GM23338 (cell line): ENCODE results near the gene DUS4L.

Experiments
- CTCF ChIP-seq, 2 experiments: fragments of 200-600 bp in 1 of 2; sonication (generic) in 1 of 2; conservative IDR thresholded peaks; 2 replicates each; pipeline versions ENCODE4 v1.5.1 to v1.6.1; 2016 to 2017; ENCODE audit warnings: antibody characterized with exemption in 2 of 2, low read depth in 2 of 2, mild to moderate bottlenecking in 2 of 2, moderate library complexity in 1 of 2
- EZH2 ChIP-seq: fragments of 200-600 bp; sonication (generic); IDR thresholded peaks from one replicate; pipeline ENCODE4 v1.8.0; 2017; ENCODE audit warnings: antibody characterized with exemption, mild to moderate bottlenecking, low read depth; ENCODE audit not compliant: unreplicated experiment
- JUNB ChIP-seq: IDR thresholded peaks from one replicate; pipeline ENCODE4 v1.6.1; 2016; ENCODE audit warnings: antibody characterized with exemption; ENCODE audit not compliant: unreplicated experiment

GRCh38 chr7:107597953-107598352 lies 34.2 kb downstream of the DUS4L start:
- no peak for TF ChIP-seq CTCF (conservative IDR thresholded peaks at IDR 0.05; ENCODE audit: low read depth in 2 of 2)
- no peak for TF ChIP-seq EZH2
- TF ChIP-seq JUNB: no peak
